NCI-H1930 (cell line): ENCODE data around the gene RASGRF2.

Source experiments
- DNase-seq, 2 experiments: peaks; one replicate each; lab custom pipeline; 2025; lab: John Stamatoyannopoulos, UW

Gene RASGRF2

GRCh38 chr5:81207009-81207408 lies 246.8 kb downstream of the RASGRF2 start:
- no peak for DNase-seq

GRCh38 chr5:81208904-81209303 lies 248.7 kb downstream of the RASGRF2 start:
- DNase-seq, result no peak

DNA sequence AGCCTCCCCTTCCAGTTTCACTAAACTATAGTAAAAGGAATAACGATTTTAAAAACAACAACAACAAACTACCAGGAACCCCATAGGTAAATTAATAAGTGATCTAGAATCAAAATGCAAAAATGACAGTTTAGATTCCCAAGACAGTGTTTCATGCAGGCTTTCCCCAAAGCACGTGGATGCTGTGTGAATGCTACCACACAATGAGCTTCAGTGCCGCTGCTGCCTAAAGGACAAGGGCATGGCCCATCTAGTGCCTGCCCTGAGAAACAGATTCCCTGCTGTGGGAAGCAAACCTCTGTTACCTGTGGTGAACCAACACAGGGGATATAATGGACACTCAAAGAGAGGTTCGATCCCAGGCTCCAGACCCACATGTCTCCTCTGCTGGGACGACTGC lies 249.2 kb downstream of the RASGRF2 start:
- no peak for DNase-seq

GRCh38 chr5:81209869-81210493 lies 249.8 kb downstream of the RASGRF2 start:
- DNase-seq, result no peak

- DNase-seq, result peak in 1 of 2 experiments; percentile 9
Measured at GRCh38 chr5:81212211-81212751, 252.1 kb downstream of the RASGRF2 start.

DNA sequence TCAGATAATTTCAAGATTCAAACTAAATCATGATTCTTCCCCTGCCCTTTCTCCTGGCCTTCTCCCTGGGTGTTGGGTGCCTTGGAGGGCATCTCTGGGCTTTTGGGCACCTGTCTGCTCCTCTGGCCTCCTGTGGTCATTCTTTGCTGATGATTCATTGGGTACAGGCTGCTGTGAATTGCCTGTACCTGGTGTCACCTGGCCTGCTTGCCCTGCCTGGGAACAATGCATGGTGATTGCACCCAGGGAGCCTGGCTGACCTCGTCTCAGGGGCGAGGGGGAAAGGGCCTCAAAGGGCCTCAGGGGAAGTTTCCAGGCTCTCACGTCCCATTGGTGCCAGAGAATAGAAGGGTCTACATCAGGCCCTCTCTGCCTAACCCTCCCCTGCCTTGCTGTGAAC lies 252.9 kb downstream of the RASGRF2 start:
- DNase-seq, result no peak

GRCh38 chr5:81214848-81215247 lies 254.7 kb downstream of the RASGRF2 start:
- no peak for DNase-seq

DNA sequence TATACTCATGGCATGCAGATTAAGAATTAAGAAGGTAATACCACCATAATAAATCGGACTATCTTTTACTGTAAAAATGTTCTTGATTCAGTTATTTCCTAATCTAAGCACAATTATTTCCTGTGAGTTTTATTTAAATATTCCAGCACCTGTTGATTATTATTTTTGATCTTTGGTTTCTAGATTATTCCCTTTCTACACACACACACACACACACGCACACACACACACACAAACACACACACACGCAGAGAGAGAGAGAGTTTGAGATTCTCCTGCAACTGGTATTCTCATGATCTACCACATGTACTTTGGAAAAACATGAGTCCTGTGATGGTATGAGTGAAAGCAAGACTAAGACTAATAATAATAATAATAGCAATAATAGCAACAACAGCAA lies 256.0 kb downstream of the RASGRF2 start:
- no peak for DNase-seq

DNA sequence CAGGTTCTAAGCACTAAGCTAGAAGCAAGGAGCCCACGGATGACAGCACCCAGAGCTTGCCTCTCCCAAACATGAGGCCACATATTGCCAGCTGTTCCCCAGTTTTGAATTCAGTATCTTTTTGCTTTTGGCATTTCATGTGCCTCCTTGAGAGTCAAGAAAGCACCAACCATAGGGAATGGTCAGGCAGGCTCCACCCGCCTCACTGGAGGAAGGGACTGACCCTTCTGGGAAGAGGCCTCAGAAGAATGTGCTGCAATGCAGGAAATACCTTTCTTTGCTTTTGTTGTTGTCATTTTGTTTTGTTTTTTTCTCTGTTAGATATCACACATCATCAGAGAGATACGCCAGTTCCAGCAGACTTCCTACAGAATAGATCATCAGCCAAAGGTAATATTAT lies 259.2 kb downstream of the RASGRF2 start:
- DNase-seq, result no peak

GRCh38 chr5:81222285-81222684 lies 262.1 kb downstream of the RASGRF2 start:
- no peak for DNase-seq

GRCh38 chr5:81225463-81225862 lies 265.3 kb downstream of the RASGRF2 start:
- no peak for DNase-seq

- no peak for DNase-seq
Measured at GRCh38 chr5:81226286-81226685, 266.1 kb downstream of the RASGRF2 start.

DNA sequence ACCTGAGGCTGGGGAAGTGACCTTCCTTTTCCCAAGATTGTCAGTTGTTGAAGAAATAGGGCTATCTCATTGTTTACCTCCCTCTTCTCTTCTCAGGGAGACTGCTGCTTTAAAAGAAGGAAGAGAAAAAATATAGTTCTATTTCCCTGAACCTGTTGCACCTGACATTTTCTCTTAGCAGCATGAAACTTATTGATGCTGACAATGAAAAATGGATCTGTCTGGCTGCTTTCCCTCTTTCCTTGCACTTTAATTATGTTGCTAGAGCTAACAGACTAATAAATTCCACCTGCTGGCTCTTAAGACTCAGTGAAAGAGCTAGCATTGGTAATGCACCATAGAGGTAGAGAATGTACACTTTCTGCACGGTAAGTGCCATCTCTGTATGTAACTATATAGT lies 266.8 kb downstream of the RASGRF2 start:
- no peak for DNase-seq

- DNase-seq, result no peak
Measured at GRCh38 chr5:81228084-81228483, 267.9 kb downstream of the RASGRF2 start.

- DNase-seq, result no peak
Measured at GRCh38 chr5:81230416-81230815, 270.3 kb downstream of the RASGRF2 start.

- no peak for DNase-seq
Measured at GRCh38 chr5:81232464-81233079, 272.4 kb downstream of the RASGRF2 start.

- DNase-seq, result no peak
Measured at GRCh38 chr5:81233080-81233634, 273.0 kb downstream of the RASGRF2 start, which contains the start of gene CKMT2. Gene CKMT2 (plus strand): TSS chr5:81233322. CDS start chr5:81251133, 17,811 bp downstream.

- no peak for DNase-seq
Measured at GRCh38 chr5:81234299-81234698, 274.1 kb downstream of the RASGRF2 start.

- no peak for DNase-seq
Measured at GRCh38 chr5:81234801-81235200, 274.6 kb downstream of the RASGRF2 start.

GRCh38 chr5:81235287-81236072 lies 275.3 kb downstream of the RASGRF2 start:
- DNase-seq, result no peak

DNA sequence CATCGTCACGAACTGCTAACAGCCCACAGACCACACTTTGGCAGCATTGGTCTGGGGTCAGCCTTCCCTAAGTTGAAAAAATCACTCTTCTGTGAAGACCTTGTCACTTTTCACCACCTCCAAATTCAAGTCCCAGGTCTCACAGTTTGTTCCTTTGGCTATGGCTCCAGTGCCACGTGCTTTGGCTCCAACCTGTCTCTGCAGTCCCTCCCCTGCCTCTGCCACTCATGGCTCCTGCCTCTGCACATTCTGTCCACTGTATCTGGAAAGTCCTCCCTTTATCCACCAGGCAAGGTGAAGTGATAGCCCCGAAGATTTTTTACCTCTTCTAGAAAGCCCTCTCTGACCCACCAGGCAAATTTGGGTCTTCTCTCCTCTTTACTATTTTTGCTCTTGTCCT lies 278.3 kb downstream of the RASGRF2 start:
- no peak for DNase-seq

GRCh38 chr5:81239613-81240012 lies 279.4 kb downstream of the RASGRF2 start:
- DNase-seq, result no peak

DNA sequence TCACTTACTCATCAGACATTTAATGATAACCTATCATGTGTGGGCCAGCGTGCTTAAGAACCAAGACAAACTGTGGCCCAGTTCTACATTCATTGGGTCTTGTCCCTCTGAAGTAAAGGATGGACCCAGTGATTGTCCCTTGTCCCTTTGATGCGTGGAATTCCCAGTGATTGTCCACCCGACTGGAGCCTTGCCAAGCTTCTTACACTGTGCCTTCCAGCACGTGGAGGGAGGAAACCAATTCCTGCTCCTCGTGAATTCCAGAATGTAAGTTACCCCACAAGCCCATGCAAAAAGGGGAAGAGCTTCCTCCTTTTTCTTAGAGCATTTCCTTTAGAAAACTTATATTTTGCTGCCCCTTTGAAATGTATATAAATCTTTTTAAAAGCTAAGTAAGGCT lies 280.8 kb downstream of the RASGRF2 start:
- no peak for DNase-seq
